Measurements from ENCODE around the gene RALGAPA2.

The RALGAPA2 gene

DNA sequence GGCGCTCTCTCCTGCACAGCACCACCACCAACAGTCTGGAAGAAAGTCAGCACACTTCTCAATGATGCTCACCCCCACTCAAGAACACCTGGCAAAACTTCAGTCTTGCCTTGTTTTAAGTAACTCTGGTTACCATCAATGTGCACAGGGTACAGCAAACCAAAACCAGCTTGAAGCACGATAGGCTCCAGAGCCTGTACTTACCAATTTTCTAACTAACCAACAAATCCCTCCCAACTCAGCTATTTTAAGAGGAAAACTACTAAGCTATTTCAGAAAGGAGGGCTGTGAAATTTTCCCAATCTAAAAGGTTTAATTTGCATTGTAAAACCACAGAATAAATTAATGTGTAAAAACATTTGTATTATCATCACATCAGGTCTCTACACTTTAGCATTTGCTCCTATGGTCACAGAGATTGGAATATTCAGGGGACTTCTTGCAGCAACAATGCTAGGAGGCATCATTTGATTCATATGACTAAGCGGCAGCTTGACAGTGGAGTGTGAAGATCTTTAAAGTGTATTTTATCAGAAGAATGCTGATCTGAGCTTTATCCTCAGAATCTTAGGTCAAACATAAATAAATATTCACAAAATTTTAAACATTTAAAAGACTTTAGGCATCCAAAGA is 82.8 kb downstream of the RALGAPA2 start:
- TF ChIP-seq YY1 (IDR thresholded peaks at IDR 0.05; ENCODE audit: insufficient read depth, insufficient read length) (no peak), SUZ12 (IDR thresholded peaks at IDR 0.05; ENCODE audit: extremely low read depth, insufficient read depth, insufficient read length) (no peak), ZNF274 (IDR thresholded peaks at IDR 0.05; ENCODE audit: low read depth, low read length) (no peak)
- no peaks in the 10 kb centered on the region for H3K4me1 ChIP-seq (ENCODE audit: insufficient read depth, insufficient read length)
- no peaks in the 10 kb centered on the region for H3K9me3 ChIP-seq (ENCODE audit: insufficient read depth, low read length)
- H3K36me3 ChIP-seq (ENCODE audit: insufficient read depth, insufficient read length, low read length): peaks cover 15% of the 10 kb centered on the region
- no peak for DNase-seq (ENCODE audit: low read depth, low spot score)
- H3K9ac ChIP-seq (ENCODE audit: insufficient read length, low read depth): no peak overlapping the region
- H3K27me3 ChIP-seq (ENCODE audit: insufficient read depth, insufficient read length): no peaks in the 10 kb centered on the region
- H3K4me3 ChIP-seq (ENCODE audit: insufficient read length, low read depth): no peak overlapping the region

DNA sequence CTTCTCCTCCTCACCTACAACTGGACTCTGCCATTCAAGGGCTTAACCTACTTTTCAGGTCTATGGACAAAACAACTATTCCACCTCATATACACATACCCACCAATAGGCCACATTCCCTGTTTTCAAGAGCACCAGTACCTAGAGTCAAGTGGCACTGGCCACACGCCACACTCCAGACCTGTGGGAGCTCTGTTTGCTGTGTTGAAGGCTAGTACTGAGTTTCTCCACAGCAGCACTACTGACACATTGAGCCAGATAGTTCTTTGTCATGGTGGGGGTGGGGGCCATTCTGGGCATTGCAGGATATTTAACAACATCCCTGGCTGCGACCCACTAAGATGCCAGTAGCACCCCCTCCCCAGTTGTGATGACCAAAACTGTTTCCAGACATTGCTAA is 84.1 kb downstream of the RALGAPA2 start:
- Histone ChIP-seq H3K27me3 (ENCODE audit: insufficient read depth, insufficient read length) (no peaks in the 10 kb centered on the region), H3K9ac (ENCODE audit: insufficient read length, low read depth) (no peak overlapping the region), H3K4me1 (ENCODE audit: insufficient read depth, insufficient read length) (no peaks in the 10 kb centered on the region), H3K4me3 (ENCODE audit: insufficient read length, low read depth) (no peak overlapping the region), H3K36me3 (ENCODE audit: insufficient read depth, insufficient read length, low read length) (peaks cover 11% of the 10 kb centered on the region), H3K9me3 (ENCODE audit: insufficient read depth, low read length) (no peaks in the 10 kb centered on the region)
- DNase-seq (ENCODE audit: low read depth, low spot score): no peak
- no peak for TF ChIP-seq ZNF274 (IDR thresholded peaks at IDR 0.05; ENCODE audit: low read depth, low read length)
- no peak for TF ChIP-seq SUZ12 (IDR thresholded peaks at IDR 0.05; ENCODE audit: extremely low read depth, insufficient read depth, insufficient read length)
- TF ChIP-seq YY1 (IDR thresholded peaks at IDR 0.05; ENCODE audit: insufficient read depth, insufficient read length): no peak

DNA sequence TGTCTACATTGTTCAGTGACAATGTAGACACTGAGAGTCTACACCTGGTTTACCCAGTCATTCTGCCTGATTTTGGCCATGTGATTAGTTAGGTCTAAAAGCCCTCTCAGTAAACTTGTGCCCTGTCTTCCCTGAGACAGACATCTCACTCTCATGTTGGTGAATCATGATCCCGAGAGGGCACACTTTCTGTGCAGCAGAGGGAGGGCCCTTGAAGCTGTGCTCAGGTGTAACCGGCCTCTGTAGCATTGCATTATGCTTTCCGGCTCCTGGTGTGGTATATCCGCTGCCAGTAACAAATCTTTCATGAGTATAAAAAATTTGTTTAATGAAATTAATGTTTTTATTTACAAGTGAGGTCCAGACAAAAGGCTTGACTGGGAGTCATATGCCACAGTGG is 85.0 kb downstream of the RALGAPA2 start:
- no peak for DNase-seq (ENCODE audit: low read depth, low spot score)
- Histone ChIP-seq H3K9ac (ENCODE audit: insufficient read length, low read depth) (no peak overlapping the region), H3K4me1 (ENCODE audit: insufficient read depth, insufficient read length) (no peaks in the 10 kb centered on the region), H3K36me3 (ENCODE audit: insufficient read depth, insufficient read length, low read length) (peaks cover 11% of the 10 kb centered on the region), H3K4me3 (ENCODE audit: insufficient read length, low read depth) (no peak overlapping the region), H3K9me3 (ENCODE audit: insufficient read depth, low read length) (no peaks in the 10 kb centered on the region), H3K27me3 (ENCODE audit: insufficient read depth, insufficient read length) (no peaks in the 10 kb centered on the region)
- TF ChIP-seq SUZ12 (IDR thresholded peaks at IDR 0.05; ENCODE audit: extremely low read depth, insufficient read depth, insufficient read length) (no peak), ZNF274 (IDR thresholded peaks at IDR 0.05; ENCODE audit: low read depth, low read length) (no peak), YY1 (IDR thresholded peaks at IDR 0.05; ENCODE audit: insufficient read depth, insufficient read length) (no peak)

DNA sequence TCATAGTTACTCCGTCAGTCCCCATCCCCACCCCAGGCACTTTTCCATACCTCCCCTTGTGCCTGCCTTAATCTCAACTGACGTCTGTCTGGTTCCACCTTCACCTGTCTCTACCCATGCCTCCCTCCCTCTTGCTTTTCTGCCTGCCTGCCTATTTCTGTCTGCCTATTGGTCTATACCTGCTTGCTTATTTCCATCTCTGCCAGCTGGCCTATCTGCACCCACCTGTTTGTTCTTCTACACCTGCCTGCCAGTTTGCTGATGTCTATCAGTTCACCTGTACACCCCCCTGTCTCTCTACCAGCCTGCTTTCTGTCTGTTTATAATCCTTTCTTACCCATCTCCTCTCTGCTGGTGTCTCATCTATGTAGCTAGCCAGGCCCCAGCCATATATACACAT is 87.5 kb downstream of the RALGAPA2 start:
- H3K9me3 ChIP-seq (ENCODE audit: insufficient read depth, low read length): no peaks in the 10 kb centered on the region
- no peaks in the 10 kb centered on the region for H3K4me1 ChIP-seq (ENCODE audit: insufficient read depth, insufficient read length)
- H3K4me3 ChIP-seq (ENCODE audit: insufficient read length, low read depth): no peak overlapping the region
- peaks cover 11% of the 10 kb centered on the region for H3K36me3 ChIP-seq (ENCODE audit: insufficient read depth, insufficient read length, low read length)
- DNase-seq (ENCODE audit: low read depth, low spot score): no peak
- H3K27me3 ChIP-seq (ENCODE audit: insufficient read depth, insufficient read length): no peaks in the 10 kb centered on the region
- TF ChIP-seq ZNF274 (IDR thresholded peaks at IDR 0.05; ENCODE audit: low read depth, low read length): no peak
- no peak for TF ChIP-seq YY1 (IDR thresholded peaks at IDR 0.05; ENCODE audit: insufficient read depth, insufficient read length)
- no peak for TF ChIP-seq SUZ12 (IDR thresholded peaks at IDR 0.05; ENCODE audit: extremely low read depth, insufficient read depth, insufficient read length)
- no peak overlapping the region for H3K9ac ChIP-seq (ENCODE audit: insufficient read length, low read depth)

DNA sequence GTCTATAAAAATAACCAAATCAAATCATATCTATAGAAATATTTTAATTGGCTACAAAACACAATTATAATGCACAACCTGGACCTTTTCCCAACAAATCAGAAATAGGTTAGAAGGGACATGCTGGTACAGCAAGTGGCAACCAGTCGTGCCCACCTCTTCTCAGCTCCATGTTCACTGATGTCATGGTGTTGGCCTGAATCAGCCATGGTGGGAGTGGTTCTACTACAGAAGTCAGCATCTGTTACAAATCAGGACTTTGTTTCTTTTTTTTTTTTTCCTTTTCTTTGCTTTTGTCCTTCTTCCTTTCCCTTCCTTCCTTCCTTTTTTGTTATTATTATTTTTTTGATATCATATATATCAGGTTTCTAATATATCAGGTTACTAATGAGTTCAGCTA is 91.2 kb downstream of the RALGAPA2 start:
- Histone ChIP-seq H3K27me3 (ENCODE audit: insufficient read depth, insufficient read length) (no peaks in the 10 kb centered on the region), H3K9me3 (ENCODE audit: insufficient read depth, low read length) (no peaks in the 10 kb centered on the region), H3K9ac (ENCODE audit: insufficient read length, low read depth) (no peak overlapping the region), H3K4me3 (ENCODE audit: insufficient read length, low read depth) (no peak overlapping the region), H3K36me3 (ENCODE audit: insufficient read depth, insufficient read length, low read length) (peaks cover 3% of the 10 kb centered on the region), H3K4me1 (ENCODE audit: insufficient read depth, insufficient read length) (no peaks in the 10 kb centered on the region)
- no peak for DNase-seq (ENCODE audit: low read depth, low spot score)
- TF ChIP-seq ZNF274 (IDR thresholded peaks at IDR 0.05; ENCODE audit: low read depth, low read length): no peak
- no peak for TF ChIP-seq SUZ12 (IDR thresholded peaks at IDR 0.05; ENCODE audit: extremely low read depth, insufficient read depth, insufficient read length)
- no peak for TF ChIP-seq YY1 (IDR thresholded peaks at IDR 0.05; ENCODE audit: insufficient read depth, insufficient read length)

DNA sequence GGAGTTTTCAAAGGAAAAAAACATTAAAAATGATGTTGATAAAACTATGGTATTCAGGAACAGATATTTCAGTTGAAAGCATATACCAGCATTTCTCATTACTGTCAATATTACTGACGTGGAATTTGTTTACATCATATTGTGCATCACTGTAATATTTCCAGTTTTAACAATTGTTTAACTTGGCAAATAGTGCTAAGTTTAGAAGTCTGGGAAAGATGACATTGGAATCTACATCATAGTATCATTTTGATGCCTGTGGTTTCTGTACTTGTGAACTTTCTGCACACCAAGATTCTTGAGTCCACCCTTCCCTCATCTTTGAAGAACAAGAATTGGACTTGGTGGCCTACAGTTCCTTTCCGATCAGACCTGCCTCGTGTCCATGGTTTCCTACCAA is 98.1 kb downstream of the RALGAPA2 start:
- no peak for DNase-seq (ENCODE audit: low read depth, low spot score)

DNA sequence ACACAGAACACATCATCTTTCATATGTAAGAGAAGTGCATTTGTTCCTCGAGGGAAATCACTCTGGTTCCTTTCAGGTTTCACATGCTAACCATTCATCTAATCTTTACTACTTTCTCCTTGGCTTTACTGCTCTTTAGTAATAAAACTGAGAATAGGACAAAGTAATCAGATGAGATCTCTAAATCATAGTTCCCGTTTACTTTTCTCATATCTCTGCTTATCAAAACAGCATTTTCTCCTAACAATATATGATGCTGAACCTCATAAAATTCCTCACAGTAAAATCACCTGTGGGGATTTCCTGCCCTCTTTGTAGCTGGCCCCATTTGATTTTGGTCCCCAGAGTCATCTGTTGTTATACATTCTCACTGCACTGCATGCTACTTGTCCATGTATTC is 100.2 kb downstream of the RALGAPA2 start:
- no peaks in the 10 kb centered on the region for H3K36me3 ChIP-seq (ENCODE audit: insufficient read depth, insufficient read length, low read length)
- H3K27me3 ChIP-seq (ENCODE audit: insufficient read depth, insufficient read length): no peaks in the 10 kb centered on the region
- H3K4me3 ChIP-seq (ENCODE audit: insufficient read length, low read depth): no peak overlapping the region
- no peak for TF ChIP-seq SUZ12 (IDR thresholded peaks at IDR 0.05; ENCODE audit: extremely low read depth, insufficient read depth, insufficient read length)
- no peak for TF ChIP-seq ZNF274 (IDR thresholded peaks at IDR 0.05; ENCODE audit: low read depth, low read length)
- TF ChIP-seq YY1 (IDR thresholded peaks at IDR 0.05; ENCODE audit: insufficient read depth, insufficient read length): no peak
- no peak for DNase-seq (ENCODE audit: low read depth, low spot score)
- H3K9me3 ChIP-seq (ENCODE audit: insufficient read depth, low read length): no peaks in the 10 kb centered on the region
- H3K9ac ChIP-seq (ENCODE audit: insufficient read length, low read depth): no peak overlapping the region
- no peaks in the 10 kb centered on the region for H3K4me1 ChIP-seq (ENCODE audit: insufficient read depth, insufficient read length)

More for the DNA sequence above, 98.1 kb downstream of the RALGAPA2 start:
- Histone ChIP-seq H3K9me3 (ENCODE audit: insufficient read depth, low read length) (no peaks in the 10 kb centered on the region), H3K27me3 (ENCODE audit: insufficient read depth, insufficient read length) (no peaks in the 10 kb centered on the region), H3K4me3 (ENCODE audit: insufficient read length, low read depth) (no peak overlapping the region), H3K9ac (ENCODE audit: insufficient read length, low read depth) (no peak overlapping the region), H3K36me3 (ENCODE audit: insufficient read depth, insufficient read length, low read length) (peaks cover 3% of the 10 kb centered on the region), H3K4me1 (ENCODE audit: insufficient read depth, insufficient read length) (no peaks in the 10 kb centered on the region)
- TF ChIP-seq YY1 (IDR thresholded peaks at IDR 0.05; ENCODE audit: insufficient read depth, insufficient read length): no peak
- no peak for TF ChIP-seq ZNF274 (IDR thresholded peaks at IDR 0.05; ENCODE audit: low read depth, low read length)
- no peak for TF ChIP-seq SUZ12 (IDR thresholded peaks at IDR 0.05; ENCODE audit: extremely low read depth, insufficient read depth, insufficient read length)

Measured in NT2/D1 (cell line).